PC-9 (cell line): ENCODE measurements around the gene PSD4. TPM values are rescaled to one million over a fixed set of nuclear protein-coding genes. Genes with fewer than 3 reads are reported as not detected.

ENCODE experiments used
- BruUV-seq: library from RNA; stranded (reverse); fragments of 400-500 nt; replicated peaks from 2 replicates; lab custom pipeline; 2021; lab: Mats Ljungman, UMichigan
- CTCF ChIA-PET: fragments of 300-600 bp; sonication (Branson Sonifier 250); formaldehyde crosslinking; loops from one replicate; lab custom pipeline; 2022; ENCODE audit warnings: antibody characterized with exemption; lab: Charles Lee
- POLR2A ChIA-PET: fragments of 300-600 bp; sonication (Branson Sonifier 250); formaldehyde crosslinking; loops from one replicate; lab custom pipeline; 2022; ENCODE audit warnings: antibody characterized with exemption; ENCODE audit not compliant: unreplicated experiment; lab: Charles Lee
- DNase-seq, 2 experiments: peaks; one replicate each; pipeline versions ENCODE4 v3.0.0 to v3.0.0-alpha.2; 2015 to 2022; ENCODE audit warnings: mixed read lengths in 1 of 2
- H2AFZ ChIP-seq: fragments of 200-600 bp; sonication (generic); 2 replicates; pipeline ENCODE4 v1.8.1; 2017; ENCODE audit warnings: antibody characterized with exemption
- H3F3A ChIP-seq: fragments of 200-600 bp; sonication (generic); 2 replicates; pipeline ENCODE4 v1.8.1; 2017; ENCODE audit warnings: antibody characterized with exemption, mild to moderate bottlenecking, low read depth; ENCODE audit not compliant: insufficient read depth
- H3K27ac ChIP-seq: fragments of 200-600 bp; sonication (generic); 2 replicates; pipeline ENCODE4 v1.6.1; 2016; ENCODE audit warnings: mixed run types
- H3K27me3 ChIP-seq: fragments of 200-600 bp; sonication (generic); 2 replicates; pipeline ENCODE4 v1.6.1; 2016; ENCODE audit warnings: low read depth, mixed run types; ENCODE audit not compliant: insufficient read depth
- H3K36me3 ChIP-seq: fragments of 200-600 bp; sonication (generic); 2 replicates; pipeline ENCODE4 v1.6.1; 2016; ENCODE audit warnings: low read depth, mixed run types
- H3K4me1 ChIP-seq: fragments of 200-600 bp; sonication (generic); replicated peaks from 2 replicates; pipeline ENCODE4 v1.6.1; 2016; ENCODE audit warnings: mixed run types; ENCODE audit not compliant: insufficient read depth
- H3K4me2 ChIP-seq: fragments of 200-600 bp; sonication (generic); 2 replicates; pipeline ENCODE4 v1.6.1; 2017; ENCODE audit warnings: mixed run types
- H3K4me3 ChIP-seq: fragments of 200-600 bp; sonication (generic); 2 replicates; pipeline ENCODE4 v1.6.1; 2016; ENCODE audit warnings: mixed run types
- H3K79me2 ChIP-seq: fragments of 200-600 bp; sonication (generic); 2 replicates; pipeline ENCODE4 v1.6.1; 2017; ENCODE audit warnings: low read depth, mixed run types
- H3K9me2 ChIP-seq: fragments of 200-600 bp; sonication (generic); 2 replicates; pipeline ENCODE4 v1.8.1; 2017; ENCODE audit warnings: mild to moderate bottlenecking; ENCODE audit not compliant: insufficient read depth
- H3K9me3 ChIP-seq: fragments of 200-600 bp; sonication (generic); 2 replicates; pipeline ENCODE4 v1.8.1; 2016; ENCODE audit warnings: low read depth; ENCODE audit not compliant: insufficient read depth
- H4K20me1 ChIP-seq: fragments of 200-600 bp; sonication (generic); 2 replicates; pipeline ENCODE4 v1.8.1; 2017; ENCODE audit not compliant: insufficient read depth
- EZH2 ChIP-seq: fragments of 200-600 bp; sonication (generic); IDR thresholded peaks from 2 replicates; pipeline ENCODE4 v1.8.0; 2017; ENCODE audit warnings: antibody characterized with exemption, low read depth
- intact Hi-C: fragments of 100-400 bp; cut with micrococcal nuclease; formaldehyde crosslinking; loops from one replicate; pipeline ENCODE4 v1.10.0; 2022; ENCODE audit not compliant: unreplicated experiment
- total RNA-seq: library from RNA; stranded (reverse); gene quantifications from 2 replicates; pipeline ENCODE4 v1.2.3, GENCODE V29; 2021
- TF ChIP-seq, protein P1 (sequence below): fragments of 200-600 bp; sonication (generic); conservative IDR thresholded peaks from 2 replicates; pipeline ENCODE4 v1.6.1; 2017; ENCODE audit warnings: mixed run types, antibody characterized with exemption, mild to moderate bottlenecking, moderate library complexity

Gene PSD4
- total RNA-seq, 1 experiment from 2014 or later, result 29.6 TPM

GRCh38 chr2:113230531-113230930 lies 56.8 kb downstream of the PSD4 start:
- Histone ChIP-seq H3K27ac (no peak overlapping the region), H3K36me3 (no peaks in the 10 kb centered on the region), H3K4me2 (no peak overlapping the region), H3K4me1 (peaks cover 13% of the 10 kb centered on the region), H3K27me3 (no peaks in the 10 kb centered on the region), H3K79me2 (no peaks in the 10 kb centered on the region; the same call in 1 of the 2 replicates), H3K9me3 (no peaks in the 10 kb centered on the region), H3F3A (no peaks in the 10 kb centered on the region), H4K20me1 (no peaks in the 10 kb centered on the region), H2AFZ (no peak overlapping the region), H3K4me3 (no peak overlapping the region), H3K9me2 (no peaks in the 10 kb centered on the region)
- no TSS peak for BruUV-seq
- no peak for DNase-seq
- POLR2A ChIA-PET, result no interaction called here
- TF ChIP-seq EZH2, result no peak
- TF ChIP-seq, protein P1, sequence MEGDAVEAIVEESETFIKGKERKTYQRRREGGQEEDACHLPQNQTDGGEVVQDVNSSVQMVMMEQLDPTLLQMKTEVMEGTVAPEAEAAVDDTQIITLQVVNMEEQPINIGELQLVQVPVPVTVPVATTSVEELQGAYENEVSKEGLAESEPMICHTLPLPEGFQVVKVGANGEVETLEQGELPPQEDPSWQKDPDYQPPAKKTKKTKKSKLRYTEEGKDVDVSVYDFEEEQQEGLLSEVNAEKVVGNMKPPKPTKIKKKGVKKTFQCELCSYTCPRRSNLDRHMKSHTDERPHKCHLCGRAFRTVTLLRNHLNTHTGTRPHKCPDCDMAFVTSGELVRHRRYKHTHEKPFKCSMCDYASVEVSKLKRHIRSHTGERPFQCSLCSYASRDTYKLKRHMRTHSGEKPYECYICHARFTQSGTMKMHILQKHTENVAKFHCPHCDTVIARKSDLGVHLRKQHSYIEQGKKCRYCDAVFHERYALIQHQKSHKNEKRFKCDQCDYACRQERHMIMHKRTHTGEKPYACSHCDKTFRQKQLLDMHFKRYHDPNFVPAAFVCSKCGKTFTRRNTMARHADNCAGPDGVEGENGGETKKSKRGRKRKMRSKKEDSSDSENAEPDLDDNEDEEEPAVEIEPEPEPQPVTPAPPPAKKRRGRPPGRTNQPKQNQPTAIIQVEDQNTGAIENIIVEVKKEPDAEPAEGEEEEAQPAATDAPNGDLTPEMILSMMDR, result no peak
- intact Hi-C loops, result no loop called here
- CTCF ChIA-PET, result interaction anchor here (1.3 kb wide), 1 partner anchor 26 kb away, joined by 3 read pairs; no protein-coding TSS in a partner anchor

- POLR2A ChIA-PET, result no interaction called here
- H3K4me1 ChIP-seq, result peaks cover 11% of the 10 kb centered on the region
- CTCF ChIA-PET, result interaction anchor here (1.3 kb wide), 1 partner anchor 27 kb away, joined by 3 read pairs; no protein-coding TSS in a partner anchor
- no peaks in the 10 kb centered on the region for H3K27me3 ChIP-seq
- no peak for DNase-seq
- no peaks in the 10 kb centered on the region for H3K9me2 ChIP-seq
- H3F3A ChIP-seq, result no peaks in the 10 kb centered on the region
- no peak overlapping the region for H3K4me3 ChIP-seq
- no peak overlapping the region for H2AFZ ChIP-seq
- H3K4me2 ChIP-seq, result no peak overlapping the region
- H3K27ac ChIP-seq, result no peak overlapping the region
- H3K9me3 ChIP-seq, result no peaks in the 10 kb centered on the region
- no peaks in the 10 kb centered on the region for H3K36me3 ChIP-seq
- no peak for TF ChIP-seq EZH2
- TF ChIP-seq, protein P1, result no peak
- no peaks in the 10 kb centered on the region; the same call in 1 of the 2 replicates for H3K79me2 ChIP-seq
- no TSS peak for BruUV-seq
- intact Hi-C loops, result no loop called here
- H4K20me1 ChIP-seq, result no peaks in the 10 kb centered on the region
These were observed 57.3 kb downstream of the PSD4 start for GRCh38 chr2:113231064-113231463.

DNA sequence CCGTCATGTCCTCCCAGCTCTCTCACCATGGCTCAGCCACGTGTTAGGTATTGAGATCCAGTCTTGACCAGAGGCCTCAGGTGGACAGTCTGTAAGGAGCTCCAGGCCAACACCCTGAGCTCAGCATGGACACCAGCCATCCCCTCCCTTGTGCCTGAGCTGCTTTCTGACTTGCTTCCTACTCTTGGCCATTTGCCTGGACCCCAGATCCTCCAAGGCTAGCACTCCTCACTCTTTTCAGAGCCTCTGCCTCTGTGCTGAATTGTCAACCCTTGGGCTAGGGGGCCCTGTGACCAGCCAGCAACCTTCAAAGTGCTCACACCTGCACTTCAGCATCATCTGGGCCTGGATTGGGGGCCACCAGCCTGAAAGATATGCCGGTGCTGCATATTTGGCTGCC lies 58.4 kb downstream of the PSD4 start:
- no peak overlapping the region for H3K4me2 ChIP-seq
- CTCF ChIA-PET, result interaction anchor here (0.6 kb wide), 1 partner anchor 162 kb away, joined by 3 read pairs; no protein-coding TSS in a partner anchor
- H3K4me1 ChIP-seq, result peaks cover 13% of the 10 kb centered on the region
- H3K4me3 ChIP-seq, result no peak overlapping the region
- POLR2A ChIA-PET, result no interaction called here
- BruUV-seq, result no TSS peak
- DNase-seq, result no peak
- no peak overlapping the region for H3K27ac ChIP-seq
- H3K79me2 ChIP-seq, result peaks cover 10% of the 10 kb centered on the region
- H3K9me2 ChIP-seq, result no peaks in the 10 kb centered on the region
- no peaks in the 10 kb centered on the region for H3F3A ChIP-seq
- no peaks in the 10 kb centered on the region for H4K20me1 ChIP-seq
- H3K9me3 ChIP-seq, result no peaks in the 10 kb centered on the region
- TF ChIP-seq, protein P1, result no peak
- no peak for TF ChIP-seq EZH2
- intact Hi-C loops, result no loop called here
- no peak overlapping the region for H2AFZ ChIP-seq
- H3K27me3 ChIP-seq, result no peaks in the 10 kb centered on the region
- H3K36me3 ChIP-seq, result no peaks in the 10 kb centered on the region
